Ovary (tissue), 3 donors: ENCODE results near the gene TSR2.

ENCODE experiments used
- EP300 ChIP-seq: sonication (generic); formaldehyde crosslinking; IDR thresholded peaks from one replicate; pipeline ENCODE4 v1.6.1; 2017; ENCODE audit warnings: antibody characterized with exemption
- POLR2A ChIP-seq: fragments of 450-650 bp; IDR thresholded peaks from one replicate; pipeline ENCODE4 v1.6.1; 2017; ENCODE audit warnings: antibody characterized with exemption, mild to moderate bottlenecking, moderate library complexity
- TF ChIP-seq, protein P1 (sequence below), 3 donors: fragments of 450-650 bp in 2 of 3; fragments of 200-600 bp in 1 of 3; IDR thresholded peaks; one replicate each; pipeline versions ENCODE4 v1.5.1 to v1.8.0; 2016 to 2022; ENCODE audit warnings: antibody characterized with exemption in 3 of 3, mild to moderate bottlenecking in 1 of 3
- donor health status: DM: no; HTN: no; CAD: no.

GRCh38 chrX:54427837-54428424, 12.3 kb upstream of the TSR2 start:
- TF ChIP-seq, protein P1, sequence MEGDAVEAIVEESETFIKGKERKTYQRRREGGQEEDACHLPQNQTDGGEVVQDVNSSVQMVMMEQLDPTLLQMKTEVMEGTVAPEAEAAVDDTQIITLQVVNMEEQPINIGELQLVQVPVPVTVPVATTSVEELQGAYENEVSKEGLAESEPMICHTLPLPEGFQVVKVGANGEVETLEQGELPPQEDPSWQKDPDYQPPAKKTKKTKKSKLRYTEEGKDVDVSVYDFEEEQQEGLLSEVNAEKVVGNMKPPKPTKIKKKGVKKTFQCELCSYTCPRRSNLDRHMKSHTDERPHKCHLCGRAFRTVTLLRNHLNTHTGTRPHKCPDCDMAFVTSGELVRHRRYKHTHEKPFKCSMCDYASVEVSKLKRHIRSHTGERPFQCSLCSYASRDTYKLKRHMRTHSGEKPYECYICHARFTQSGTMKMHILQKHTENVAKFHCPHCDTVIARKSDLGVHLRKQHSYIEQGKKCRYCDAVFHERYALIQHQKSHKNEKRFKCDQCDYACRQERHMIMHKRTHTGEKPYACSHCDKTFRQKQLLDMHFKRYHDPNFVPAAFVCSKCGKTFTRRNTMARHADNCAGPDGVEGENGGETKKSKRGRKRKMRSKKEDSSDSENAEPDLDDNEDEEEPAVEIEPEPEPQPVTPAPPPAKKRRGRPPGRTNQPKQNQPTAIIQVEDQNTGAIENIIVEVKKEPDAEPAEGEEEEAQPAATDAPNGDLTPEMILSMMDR (IDR thresholded peaks at IDR 0.05): no peak
- TF ChIP-seq POLR2A (no peak), EP300 (no peak)
